PC-3 (cell line): ENCODE results near the gene SERPINB12. TPM values are rescaled to one million over a fixed set of nuclear protein-coding genes. Genes with fewer than 3 reads are reported as not detected.
A peak's percentile ranks its signal among the peaks of the same experiment; 100 is the strongest.

Source experiments
- ATAC-seq: fragments of 200-7000 bp; cut with Tn5 transposase; 2 replicates; pipeline ENCODE4 v1.9.1; 2020; ENCODE audit warnings: mild to moderate bottlenecking, moderate library complexity
- BruUV-seq: library from RNA; stranded (reverse); fragments of 400-500 nt; replicated peaks from 2 replicates; lab custom pipeline; 2021; lab: Mats Ljungman, UMichigan
- CTCF ChIA-PET: fragments of 300-600 bp; sonication (Branson Sonifier 250); formaldehyde crosslinking; loops from one replicate; lab custom pipeline; 2022; ENCODE audit warnings: antibody characterized with exemption; lab: Charles Lee
- POLR2A ChIA-PET: fragments of 300-600 bp; sonication (Branson Sonifier 250); formaldehyde crosslinking; loops from one replicate; lab custom pipeline; 2022; ENCODE audit warnings: antibody characterized with exemption; ENCODE audit not compliant: unreplicated experiment; lab: Charles Lee
- DNase-seq: peaks from one replicate; pipeline ENCODE4 v3.0.0-alpha.2; 2015
- H2AFZ ChIP-seq: fragments of 300-600 bp; sonication (generic); 2 replicates; pipeline ENCODE4 v1.6.0; 2016; ENCODE audit warnings: antibody characterized with exemption, low read length
- H3F3A ChIP-seq: fragments of 300-600 bp; sonication (generic); one replicate; pipeline ENCODE4 v1.6.0; 2017; ENCODE audit warnings: antibody characterized with exemption, low read length, control low read depth, mild to moderate bottlenecking; ENCODE audit not compliant: unreplicated experiment
- H3K27ac ChIP-seq: fragments of 300-600 bp; sonication (generic); 2 replicates; pipeline ENCODE4 v1.5.1; 2016; ENCODE audit warnings: mild to moderate bottlenecking, low read length
- H3K27me3 ChIP-seq: fragments of 300-600 bp; sonication (generic); 2 replicates; pipeline ENCODE4 v1.6.1; 2016; ENCODE audit warnings: low read length, mixed read lengths
- H3K36me3 ChIP-seq: fragments of 300-600 bp; sonication (generic); 2 replicates; pipeline ENCODE4 v1.6.1; 2016; ENCODE audit warnings: low read depth, mixed run types, low read length, mixed read lengths
- H3K4me1 ChIP-seq: fragments of 300-600 bp; sonication (generic); 2 replicates; pipeline ENCODE4 v1.5.1; 2016; ENCODE audit warnings: low read length; ENCODE audit not compliant: insufficient read depth
- H3K4me2 ChIP-seq: fragments of 300-600 bp; sonication (generic); 2 replicates; pipeline ENCODE4 v1.6.0; 2016; ENCODE audit warnings: low read length
- H3K4me3 ChIP-seq: fragments of 300-600 bp; sonication (generic); 2 replicates; pipeline ENCODE4 v1.5.1; 2016; ENCODE audit warnings: mild to moderate bottlenecking, low read length, mixed read lengths
- H3K79me2 ChIP-seq: fragments of 300-600 bp; sonication (generic); 2 replicates; pipeline ENCODE4 v1.6.1; 2017; ENCODE audit warnings: low read length, mixed read lengths
- H3K9ac ChIP-seq: fragments of 300-600 bp; sonication (generic); 2 replicates; pipeline ENCODE4 v1.6.0; 2016; ENCODE audit warnings: mild to moderate bottlenecking, low read length
- H3K9me2 ChIP-seq: fragments of 300-600 bp; sonication (generic); replicated peaks from 2 replicates; pipeline ENCODE4 v1.6.1; 2016; ENCODE audit warnings: mixed run types, low read length, mixed read lengths
- H3K9me3 ChIP-seq: fragments of 300-600 bp; sonication (generic); 2 replicates; pipeline ENCODE4 v1.6.1; 2016; ENCODE audit warnings: low read length, mixed read lengths
- H4K20me1 ChIP-seq: fragments of 300-600 bp; sonication (generic); 2 replicates; pipeline ENCODE4 v1.6.1; 2016; ENCODE audit warnings: low read length, mixed read lengths
- EZH2 ChIP-seq: fragments of 300-600 bp; sonication (generic); IDR thresholded peaks from one replicate; pipeline ENCODE4 v1.6.1; 2017; ENCODE audit warnings: antibody characterized with exemption, mild to moderate bottlenecking, low read length; ENCODE audit not compliant: unreplicated experiment
- EZH2phosphoT487 ChIP-seq: fragments of 300-600 bp; sonication (generic); IDR thresholded peaks from 2 replicates; pipeline ENCODE4 v1.6.1; 2018; ENCODE audit warnings: mild to moderate bottlenecking, antibody characterized with exemption, low read length, borderline replicate concordance
- intact Hi-C: fragments of 100-400 bp; cut with micrococcal nuclease; formaldehyde crosslinking; loops from 2 replicates; pipeline ENCODE4 v1.9.0; 2023
- total RNA-seq: library from RNA; depleted of rRNA; stranded (reverse); fragments of >200 nt; gene quantifications from 2 replicates; pipeline ENCODE4 v1.2.3, GENCODE V29; 2014
- TF ChIP-seq, protein P1 (sequence below): fragments of 300-600 bp; sonication (generic); conservative IDR thresholded peaks from 2 replicates; pipeline ENCODE4 v1.5.1; 2017; ENCODE audit warnings: antibody characterized with exemption, low read depth, mild to moderate bottlenecking, low read length

Gene SERPINB12
- total RNA-seq, 1 experiment from 2014 or later = not detected

DNA sequence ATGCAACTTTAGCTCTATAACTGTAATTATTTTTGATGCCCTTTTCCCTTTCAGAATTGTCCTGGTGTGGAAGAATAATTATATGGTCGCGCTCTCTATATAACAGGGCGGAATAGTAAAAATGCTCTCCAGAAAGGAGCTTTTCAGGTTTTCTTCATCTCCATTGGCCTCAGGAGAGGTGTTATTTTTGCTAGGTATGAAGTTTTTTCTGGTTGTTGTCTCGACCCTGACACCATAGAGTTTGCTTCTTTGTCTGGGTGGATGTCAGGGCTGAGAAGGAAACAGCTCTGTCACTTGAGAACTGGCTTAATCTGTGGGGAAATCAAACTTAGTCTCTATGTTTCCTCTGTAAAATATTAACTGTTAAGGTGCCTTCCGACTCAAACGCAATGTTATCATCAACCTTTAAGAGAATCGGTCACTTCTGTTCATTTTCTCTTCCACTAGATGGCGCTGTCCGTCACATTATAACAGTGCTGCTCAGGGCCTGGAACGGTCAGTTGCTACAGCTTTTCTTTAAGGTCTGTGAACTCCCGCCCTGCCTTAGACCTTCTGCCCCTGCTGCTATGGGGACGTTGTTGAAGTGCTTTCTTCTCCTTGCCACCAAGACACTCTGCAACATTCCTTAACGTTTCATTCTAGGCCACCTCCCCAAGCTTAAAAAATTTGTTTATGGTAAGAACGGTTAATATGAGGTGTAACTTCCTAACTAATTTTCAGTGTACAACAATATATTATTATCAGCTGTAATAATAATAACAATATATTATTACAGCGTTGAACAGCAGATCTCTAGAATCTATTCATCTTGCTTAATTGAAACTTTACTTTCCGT, 23.8 kb upstream of the SERPINB12 start:
- H2AFZ ChIP-seq = peak overlapping the region; percentile 45
- no peak overlapping the region for H3K4me3 ChIP-seq
- peak; percentile 91 for DNase-seq
- no peaks in the 10 kb centered on the region for H4K20me1 ChIP-seq
- intact Hi-C loops = loop anchor here (1.0 to 2.0 kb wide), 6 partner anchors 60 to 418 kb away; no protein-coding TSS in a partner anchor
- no peaks in the 10 kb centered on the region for H3K36me3 ChIP-seq
- BruUV-seq = no TSS peak
- peaks cover 8% of the 10 kb centered on the region; the same call in 1 of the 2 replicates for H3K4me1 ChIP-seq
- H3K27me3 ChIP-seq = no peaks in the 10 kb centered on the region
- no peak for TF ChIP-seq EZH2phosphoT487
- TF ChIP-seq, protein P1, sequence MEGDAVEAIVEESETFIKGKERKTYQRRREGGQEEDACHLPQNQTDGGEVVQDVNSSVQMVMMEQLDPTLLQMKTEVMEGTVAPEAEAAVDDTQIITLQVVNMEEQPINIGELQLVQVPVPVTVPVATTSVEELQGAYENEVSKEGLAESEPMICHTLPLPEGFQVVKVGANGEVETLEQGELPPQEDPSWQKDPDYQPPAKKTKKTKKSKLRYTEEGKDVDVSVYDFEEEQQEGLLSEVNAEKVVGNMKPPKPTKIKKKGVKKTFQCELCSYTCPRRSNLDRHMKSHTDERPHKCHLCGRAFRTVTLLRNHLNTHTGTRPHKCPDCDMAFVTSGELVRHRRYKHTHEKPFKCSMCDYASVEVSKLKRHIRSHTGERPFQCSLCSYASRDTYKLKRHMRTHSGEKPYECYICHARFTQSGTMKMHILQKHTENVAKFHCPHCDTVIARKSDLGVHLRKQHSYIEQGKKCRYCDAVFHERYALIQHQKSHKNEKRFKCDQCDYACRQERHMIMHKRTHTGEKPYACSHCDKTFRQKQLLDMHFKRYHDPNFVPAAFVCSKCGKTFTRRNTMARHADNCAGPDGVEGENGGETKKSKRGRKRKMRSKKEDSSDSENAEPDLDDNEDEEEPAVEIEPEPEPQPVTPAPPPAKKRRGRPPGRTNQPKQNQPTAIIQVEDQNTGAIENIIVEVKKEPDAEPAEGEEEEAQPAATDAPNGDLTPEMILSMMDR = peak; percentile 76
- TF ChIP-seq EZH2 = no peak
- no peaks in the 10 kb centered on the region for H3F3A ChIP-seq
- H3K9ac ChIP-seq = peak overlapping the region; percentile 34
- ATAC-seq = peak; percentile 97
- no peaks in the 10 kb centered on the region for H3K9me3 ChIP-seq
- no peaks in the 10 kb centered on the region for H3K79me2 ChIP-seq
- no peak overlapping the region for H3K27ac ChIP-seq
- peak overlapping the region; percentile 20; the same call in 1 of the 2 replicates for H3K4me2 ChIP-seq
- H3K9me2 ChIP-seq = no peaks in the 10 kb centered on the region
- ChIA-PET POLR2A (no interaction called here), CTCF (interaction anchor here (0.6 to 2.1 kb wide), 8 partner anchors 60 to 325 kb away, joined by 4 to 30 read pairs (median 8); no protein-coding TSS in a partner anchor)

DNA sequence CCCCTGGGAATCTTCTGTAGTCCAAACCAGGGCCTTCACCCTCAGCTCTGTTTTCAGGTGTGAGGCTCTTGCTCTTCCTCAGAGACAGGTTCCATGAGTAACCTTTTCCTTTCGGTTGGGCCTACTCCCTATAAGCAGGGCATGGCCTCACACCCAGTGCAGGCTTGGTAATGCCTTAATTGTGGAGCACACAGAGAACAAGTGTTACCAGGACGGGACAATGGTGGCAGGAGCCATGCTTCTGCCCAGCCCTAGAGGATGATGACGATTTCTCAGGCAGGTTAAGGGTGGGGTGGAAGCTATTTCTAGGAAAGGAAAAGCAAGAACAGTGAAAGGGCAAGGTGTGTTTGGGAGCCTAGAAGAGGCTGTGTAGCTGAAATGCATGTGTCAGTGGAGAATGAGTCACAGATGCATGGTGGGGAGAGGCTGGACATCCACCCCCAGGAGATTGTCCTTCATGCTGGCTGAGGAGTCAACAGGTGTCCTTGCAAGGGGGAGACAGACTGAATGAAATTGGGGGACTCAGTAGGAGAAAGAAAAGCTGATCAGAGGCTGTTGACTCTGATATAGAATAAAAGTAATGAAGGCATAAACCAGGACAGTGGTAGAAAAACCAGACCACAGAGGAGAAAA, 22.0 kb upstream of the SERPINB12 start:
- H3K4me1 ChIP-seq = peaks cover 8% of the 10 kb centered on the region; the same call in 1 of the 2 replicates
- 0 out of 2 replicates have a peak overlapping the region, but pooled peaks have one; percentile 23 for H2AFZ ChIP-seq
- no peak for ATAC-seq
- H3K79me2 ChIP-seq = no peaks in the 10 kb centered on the region
- H3K27ac ChIP-seq = no peak overlapping the region
- H3K9ac ChIP-seq = no peak overlapping the region
- H3K9me2 ChIP-seq = no peaks in the 10 kb centered on the region
- no TSS peak for BruUV-seq
- H3K4me2 ChIP-seq = no peak overlapping the region
- no peaks in the 10 kb centered on the region for H3K27me3 ChIP-seq
- H3K4me3 ChIP-seq = no peak overlapping the region
- H3F3A ChIP-seq = no peaks in the 10 kb centered on the region
- no peak for DNase-seq
- TF ChIP-seq, protein P1 = no peak
- no peak for TF ChIP-seq EZH2
- TF ChIP-seq EZH2phosphoT487 = no peak
- intact Hi-C loops = no loop called here
- no peaks in the 10 kb centered on the region for H3K36me3 ChIP-seq
- H3K9me3 ChIP-seq = no peaks in the 10 kb centered on the region
- ChIA-PET POLR2A (interaction anchor here (0.6 kb wide), 1 partner anchor 222 kb away, joined by 29 read pairs; no protein-coding TSS in a partner anchor), CTCF (interaction anchor here (1.4 kb wide), 1 partner anchor 222 kb away, joined by 4 read pairs; no protein-coding TSS in a partner anchor)
- no peaks in the 10 kb centered on the region for H4K20me1 ChIP-seq
